ENCODE results near the gene TBC1D22A. TPM values are rescaled to one million over a fixed set of nuclear protein-coding genes. Genes with fewer than 3 reads are reported as not detected.

The TBC1D22A gene
- total RNA-seq, 2 donors from 2014 or later: 52.4 to 108 TPM

DNA sequence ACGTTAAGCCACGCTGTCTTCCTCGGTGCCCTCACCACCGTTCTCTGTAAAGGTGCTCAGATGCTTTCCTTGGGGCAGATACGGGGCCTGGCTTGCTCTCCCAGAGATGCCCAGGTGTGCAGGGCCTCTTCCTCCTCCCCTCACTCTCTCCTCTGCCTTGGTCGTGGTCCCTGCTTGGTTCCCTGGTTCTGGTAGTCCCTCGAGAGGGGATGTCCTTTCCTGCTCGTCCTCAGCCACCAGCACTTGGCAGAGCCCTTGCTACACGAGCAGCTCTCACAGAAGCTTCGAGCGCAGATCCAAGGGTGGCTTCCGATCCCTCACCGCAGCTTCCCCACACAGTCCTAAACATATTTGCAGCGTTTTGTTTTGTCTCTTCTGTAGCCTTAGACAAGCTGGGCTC is 298.8 kb downstream of the TBC1D22A start:
- no peaks in the 10 kb centered on the region for H3K27me3 Mint-ChIP-seq
- H3K4me3 Mint-ChIP-seq: no peak overlapping the region
- peaks cover 15% of the 10 kb centered on the region for H3K4me1 Mint-ChIP-seq
- ATAC-seq (replicated peaks): no peak
- no peaks in the 10 kb centered on the region for H3K9me3 Mint-ChIP-seq
- H3K36me3 Mint-ChIP-seq (ENCODE audit: low read depth): peaks cover 84% of the 10 kb centered on the region
- H3K27ac Mint-ChIP-seq: no peak overlapping the region

DNA sequence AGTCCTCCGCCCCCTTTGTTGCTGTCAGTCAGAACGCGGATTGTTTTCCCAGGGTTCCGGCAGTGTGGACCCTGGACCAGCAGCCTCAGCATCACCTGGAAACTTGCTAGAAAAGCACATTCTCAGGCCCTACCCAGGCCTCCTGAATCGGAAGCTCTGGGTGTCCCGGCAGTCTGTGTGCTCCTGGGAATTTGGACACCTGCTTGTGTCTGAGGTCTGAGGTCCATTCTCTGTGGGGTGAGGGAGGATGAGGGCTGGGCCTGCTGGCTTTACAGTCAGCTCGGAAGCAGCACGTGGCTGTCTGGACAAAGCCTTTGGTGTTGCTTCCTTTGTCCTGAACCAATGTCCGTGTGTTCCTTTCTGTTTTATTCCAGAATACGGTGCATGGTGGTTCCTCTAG is 299.7 kb downstream of the TBC1D22A start:
- no peak for ATAC-seq (replicated peaks)
- Mint-ChIP-seq H3K36me3 (ENCODE audit: low read depth) (peaks cover 79% of the 10 kb centered on the region), H3K9me3 (no peaks in the 10 kb centered on the region)

DNA sequence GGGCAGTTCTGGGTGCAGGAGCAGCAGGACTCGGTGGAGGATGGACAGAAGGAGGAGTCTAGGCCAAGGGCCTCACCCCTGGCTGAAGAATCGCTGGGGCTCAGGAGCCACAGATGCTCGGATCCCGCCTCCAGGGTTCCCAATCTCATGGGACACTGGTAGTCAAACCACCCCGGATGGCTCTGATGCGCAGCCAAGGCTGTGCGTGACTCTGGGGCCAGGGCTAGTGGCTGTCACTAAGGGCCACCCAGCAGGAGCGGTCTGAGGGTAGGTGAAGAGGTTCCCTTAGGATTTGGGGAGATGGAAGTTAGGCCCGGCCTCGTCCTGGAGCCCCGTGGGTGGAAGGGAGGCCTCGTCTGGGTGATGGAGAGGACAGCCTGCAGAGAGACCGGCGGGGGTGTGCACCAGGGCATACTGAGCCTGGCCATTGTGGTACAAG is 300.6 kb downstream of the TBC1D22A start:
- ATAC-seq (replicated peaks): no peak
- no peaks in the 10 kb centered on the region for H3K9me3 Mint-ChIP-seq
- no peak overlapping the region for H3K4me3 Mint-ChIP-seq
- H3K27me3 Mint-ChIP-seq: no peaks in the 10 kb centered on the region
- H3K36me3 Mint-ChIP-seq (ENCODE audit: low read depth): peaks cover 71% of the 10 kb centered on the region
- H3K4me1 Mint-ChIP-seq: peaks cover 15% of the 10 kb centered on the region
- H3K27ac Mint-ChIP-seq: no peak overlapping the region

More for the DNA sequence above, 299.7 kb downstream of the TBC1D22A start:
- peaks cover 15% of the 10 kb centered on the region for H3K4me1 Mint-ChIP-seq
- no peak overlapping the region for H3K4me3 Mint-ChIP-seq
- H3K27me3 Mint-ChIP-seq: no peaks in the 10 kb centered on the region
- no peak overlapping the region for H3K27ac Mint-ChIP-seq

DNA sequence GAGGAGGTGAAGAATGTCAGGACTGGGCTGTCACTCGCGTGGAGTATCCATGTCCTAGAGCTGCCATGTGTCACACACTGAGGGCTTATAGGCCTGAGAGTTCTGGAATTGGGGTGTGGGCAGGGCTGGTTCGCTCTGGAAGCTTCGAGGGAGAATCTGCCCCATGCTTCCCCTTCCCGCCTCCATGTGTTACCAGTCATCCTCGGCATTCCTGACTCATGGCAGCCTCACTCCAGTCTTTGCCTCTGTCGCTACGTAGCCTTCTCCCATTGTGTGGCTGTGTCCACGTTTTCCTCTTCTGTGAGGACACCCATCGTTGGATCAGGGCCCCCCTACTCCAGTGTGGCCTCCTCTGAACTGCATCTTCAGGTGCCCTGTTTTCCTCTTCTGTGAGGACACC is 301.2 kb downstream of the TBC1D22A start:
- Mint-ChIP-seq H3K9me3 (no peaks in the 10 kb centered on the region), H3K36me3 (ENCODE audit: low read depth) (peaks cover 66% of the 10 kb centered on the region), H3K27ac (no peak overlapping the region), H3K4me3 (no peak overlapping the region), H3K27me3 (no peaks in the 10 kb centered on the region), H3K4me1 (peaks cover 12% of the 10 kb centered on the region)
- no peak for ATAC-seq (replicated peaks)

DNA sequence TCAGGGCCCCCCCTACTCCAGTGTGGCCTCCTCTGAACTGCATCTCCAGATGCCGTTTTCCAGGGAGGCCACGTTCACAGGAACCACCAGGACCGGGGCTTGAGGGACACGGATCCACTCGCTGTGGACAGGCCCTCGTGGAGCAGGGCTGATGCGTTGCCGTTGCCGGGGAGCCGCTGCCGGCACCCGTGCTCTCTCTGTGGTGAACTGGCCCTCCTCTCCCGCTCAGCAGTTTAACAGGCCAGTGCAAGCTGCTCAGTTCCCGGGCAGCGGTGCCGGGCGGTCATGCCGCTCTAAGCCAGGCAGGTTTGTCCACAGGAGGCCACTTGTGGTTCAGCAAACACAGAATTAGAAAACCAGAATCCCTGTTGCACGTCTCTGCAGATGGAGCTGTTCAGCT is 301.6 kb downstream of the TBC1D22A start:
- Mint-ChIP-seq H3K27me3 (no peaks in the 10 kb centered on the region), H3K4me3 (no peak overlapping the region), H3K27ac (no peak overlapping the region), H3K4me1 (peaks cover 14% of the 10 kb centered on the region), H3K9me3 (no peaks in the 10 kb centered on the region), H3K36me3 (ENCODE audit: low read depth) (peaks cover 62% of the 10 kb centered on the region)
- ATAC-seq (replicated peaks): no peak

DNA sequence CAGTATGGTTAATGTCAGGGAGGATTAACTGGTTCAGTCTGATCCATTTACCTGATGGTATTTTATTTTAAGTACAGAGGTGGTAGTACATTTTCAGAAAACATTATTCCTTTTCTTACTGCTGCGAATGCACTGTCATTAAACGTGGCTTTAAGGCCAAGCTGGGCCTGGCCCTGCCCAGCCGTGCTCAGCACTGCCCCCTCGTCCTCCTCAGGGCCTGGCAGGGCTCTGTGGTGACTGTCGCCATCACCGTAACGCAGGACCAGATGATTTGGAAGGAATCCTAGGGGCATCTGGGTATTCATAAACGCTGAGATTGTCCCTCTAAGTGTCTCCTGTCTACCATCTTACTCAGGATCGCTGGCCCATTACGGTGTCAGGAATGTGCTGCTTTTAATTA is 302.0 kb downstream of the TBC1D22A start:
- Mint-ChIP-seq H3K36me3 (ENCODE audit: low read depth) (peaks cover 58% of the 10 kb centered on the region), H3K4me1 (peaks cover 14% of the 10 kb centered on the region), H3K4me3 (no peak overlapping the region), H3K27me3 (no peaks in the 10 kb centered on the region), H3K27ac (no peak overlapping the region), H3K9me3 (no peaks in the 10 kb centered on the region)
- no peak for ATAC-seq (replicated peaks)

DNA sequence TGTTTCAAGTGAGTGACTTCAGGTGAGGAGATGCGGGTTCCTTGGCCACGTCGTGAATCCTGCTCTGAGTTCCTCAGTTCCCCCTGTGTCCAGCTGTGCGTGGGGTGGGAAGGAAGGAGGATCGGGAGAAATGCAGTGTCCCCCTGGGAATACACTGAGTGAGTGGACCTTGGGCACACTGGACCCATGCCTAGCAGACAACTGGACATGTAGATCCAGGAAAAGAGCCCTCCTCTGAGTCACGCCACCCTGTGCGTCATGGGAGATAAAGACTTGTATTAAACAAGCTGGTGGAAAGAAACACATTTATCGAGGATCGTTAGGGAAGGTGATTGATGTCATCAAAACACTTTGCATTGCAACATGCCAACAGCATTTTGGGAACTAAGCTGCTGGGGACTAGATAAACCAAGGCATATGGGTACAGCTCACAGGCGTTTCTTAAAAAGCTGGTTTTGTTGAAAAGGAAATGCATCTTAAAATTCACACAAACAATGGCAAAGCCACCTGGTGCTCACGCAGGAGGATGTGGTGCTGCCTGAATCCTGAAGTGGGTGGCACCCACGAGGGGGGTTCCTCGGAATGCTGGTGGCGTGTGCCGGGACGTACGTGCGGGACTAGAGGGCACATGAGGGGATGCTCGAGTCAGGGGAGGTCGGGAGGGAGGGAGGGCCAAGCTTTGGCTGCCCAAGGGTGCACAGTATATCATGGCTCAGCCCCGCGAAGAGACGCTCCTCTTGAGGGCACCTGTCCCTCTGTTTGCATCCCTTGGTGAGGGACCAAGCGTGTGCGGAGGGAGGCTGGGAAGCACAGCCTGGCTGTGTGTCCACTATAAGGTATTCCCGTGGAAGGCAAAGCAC is 303.5 kb downstream of the TBC1D22A start:
- Mint-ChIP-seq H3K9me3 (no peaks in the 10 kb centered on the region), H3K27me3 (no peaks in the 10 kb centered on the region), H3K36me3 (ENCODE audit: low read depth) (peaks cover 43% of the 10 kb centered on the region), H3K27ac (no peak overlapping the region), H3K4me3 (no peak overlapping the region), H3K4me1 (peaks cover 14% of the 10 kb centered on the region)
- ATAC-seq (replicated peaks): no peak

DNA sequence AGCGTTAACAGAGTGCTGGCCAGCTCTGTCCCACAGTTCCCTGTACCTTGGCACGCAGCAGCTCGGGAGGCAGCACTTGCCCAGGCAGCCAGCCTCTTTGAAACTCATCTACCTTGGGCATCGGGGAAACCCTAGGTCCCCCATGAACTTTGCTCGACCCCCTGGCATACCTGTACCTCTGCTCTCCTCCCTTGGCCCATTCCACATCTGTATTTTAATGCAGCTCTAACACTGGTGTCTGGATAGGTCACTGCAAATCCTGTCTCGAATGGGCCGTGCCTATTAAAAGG is 304.1 kb downstream of the TBC1D22A start:
- no peak overlapping the region for H3K27ac Mint-ChIP-seq
- H3K4me3 Mint-ChIP-seq: no peak overlapping the region
- H3K36me3 Mint-ChIP-seq (ENCODE audit: low read depth): peaks cover 37% of the 10 kb centered on the region
- H3K4me1 Mint-ChIP-seq: peaks cover 14% of the 10 kb centered on the region
- H3K27me3 Mint-ChIP-seq: no peaks in the 10 kb centered on the region
- no peak for ATAC-seq (replicated peaks)
- no peaks in the 10 kb centered on the region for H3K9me3 Mint-ChIP-seq

DNA sequence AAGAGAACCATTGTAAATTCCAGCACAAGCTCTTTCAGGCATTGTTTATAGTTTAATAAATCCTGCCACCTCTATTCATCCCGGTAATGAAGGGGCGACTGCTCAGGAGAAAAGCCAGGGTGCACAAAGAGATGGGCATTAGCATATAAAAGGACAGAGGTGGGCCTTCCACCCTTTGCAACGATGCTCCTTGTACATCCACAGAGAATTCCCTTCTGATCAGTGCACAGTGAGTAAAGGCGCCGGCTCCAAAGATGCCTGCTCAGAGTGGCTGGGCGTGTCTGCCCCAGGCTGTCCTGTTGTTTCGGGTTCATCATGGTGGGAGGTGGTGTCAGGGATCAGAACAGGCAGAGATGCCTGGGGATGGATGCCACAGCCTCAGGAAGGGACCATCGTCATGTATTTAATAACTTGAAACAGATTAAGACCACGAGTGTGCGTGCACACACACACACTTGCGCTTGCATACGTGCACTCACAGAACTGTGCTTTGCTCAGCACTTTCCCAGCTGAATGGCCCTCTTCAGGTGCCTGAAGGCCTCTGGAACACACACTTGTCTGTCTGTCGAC is 305.0 kb downstream of the TBC1D22A start:
- no peak for ATAC-seq (replicated peaks)

DNA sequence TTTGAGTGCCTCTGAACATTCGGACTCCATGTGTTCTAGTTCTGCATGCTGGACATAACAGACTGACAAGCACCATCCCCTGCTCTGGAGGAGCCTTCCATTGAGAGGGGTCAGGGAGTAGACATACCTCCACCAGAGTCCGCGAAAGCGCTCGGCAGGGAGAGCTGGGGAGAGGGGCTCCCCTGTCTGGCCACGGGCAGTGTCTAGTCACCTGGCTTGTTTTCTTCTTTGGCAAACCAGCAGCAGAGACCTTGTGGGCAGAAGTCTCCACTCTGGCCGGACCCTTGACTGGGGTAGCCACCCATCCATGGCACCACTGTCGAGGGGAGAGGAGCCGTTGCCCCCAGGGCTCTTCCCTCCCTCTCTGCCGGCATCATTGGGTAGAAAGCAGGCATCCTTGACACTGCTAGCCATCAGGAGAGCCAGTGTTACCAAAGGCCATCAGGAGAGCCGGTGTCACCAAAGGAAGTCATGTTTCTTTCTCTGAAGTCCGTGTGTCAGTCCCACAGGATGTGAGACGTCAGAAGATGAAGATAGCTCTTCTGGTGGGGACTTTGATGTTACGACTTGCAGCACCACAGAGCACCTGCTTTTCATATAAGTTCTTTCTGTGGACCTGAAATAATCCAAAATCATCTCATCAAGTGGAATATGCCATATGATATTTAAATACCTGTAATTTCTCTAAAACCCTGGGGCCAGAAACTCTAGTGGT is 305.6 kb downstream of the TBC1D22A start:
- H3K27ac Mint-ChIP-seq: no peak overlapping the region

More for the DNA sequence above, 305.0 kb downstream of the TBC1D22A start:
- peaks cover 29% of the 10 kb centered on the region for H3K36me3 Mint-ChIP-seq (ENCODE audit: low read depth)
- H3K4me1 Mint-ChIP-seq: peaks cover 14% of the 10 kb centered on the region
- no peak overlapping the region for H3K4me3 Mint-ChIP-seq
- no peaks in the 10 kb centered on the region for H3K9me3 Mint-ChIP-seq
- no peaks in the 10 kb centered on the region for H3K27me3 Mint-ChIP-seq
- no peak overlapping the region for H3K27ac Mint-ChIP-seq

DNA sequence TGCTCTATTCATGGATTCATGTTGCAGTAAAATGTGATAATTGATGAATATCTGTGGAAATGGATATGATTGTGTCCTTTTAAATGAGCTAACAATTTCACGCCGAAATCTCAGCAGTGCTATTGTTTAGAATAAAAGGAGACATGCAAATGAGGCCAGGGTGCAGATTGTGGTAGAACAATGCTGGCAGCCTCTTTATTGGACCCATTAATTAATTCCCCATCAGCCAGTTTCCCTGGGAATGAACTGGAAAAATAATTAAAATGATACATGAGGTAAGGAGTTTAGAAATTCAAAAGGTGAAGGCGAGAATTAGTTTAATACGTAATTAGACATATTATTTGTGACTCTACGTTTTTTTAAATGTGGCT is 306.2 kb downstream of the TBC1D22A start:
- Mint-ChIP-seq H3K9me3 (peaks cover 6% of the 10 kb centered on the region), H3K27ac (no peak overlapping the region), H3K4me1 (peaks cover 14% of the 10 kb centered on the region), H3K27me3 (no peaks in the 10 kb centered on the region), H3K4me3 (no peak overlapping the region), H3K36me3 (ENCODE audit: low read depth) (peaks cover 29% of the 10 kb centered on the region)
- ATAC-seq (replicated peaks): no peak

More for the DNA sequence above, 305.6 kb downstream of the TBC1D22A start:
- Mint-ChIP-seq H3K27me3 (no peaks in the 10 kb centered on the region), H3K36me3 (ENCODE audit: low read depth) (peaks cover 29% of the 10 kb centered on the region), H3K4me1 (peaks cover 14% of the 10 kb centered on the region), H3K9me3 (peaks cover 6% of the 10 kb centered on the region), H3K4me3 (no peak overlapping the region)
- no peak for ATAC-seq (replicated peaks)

DNA sequence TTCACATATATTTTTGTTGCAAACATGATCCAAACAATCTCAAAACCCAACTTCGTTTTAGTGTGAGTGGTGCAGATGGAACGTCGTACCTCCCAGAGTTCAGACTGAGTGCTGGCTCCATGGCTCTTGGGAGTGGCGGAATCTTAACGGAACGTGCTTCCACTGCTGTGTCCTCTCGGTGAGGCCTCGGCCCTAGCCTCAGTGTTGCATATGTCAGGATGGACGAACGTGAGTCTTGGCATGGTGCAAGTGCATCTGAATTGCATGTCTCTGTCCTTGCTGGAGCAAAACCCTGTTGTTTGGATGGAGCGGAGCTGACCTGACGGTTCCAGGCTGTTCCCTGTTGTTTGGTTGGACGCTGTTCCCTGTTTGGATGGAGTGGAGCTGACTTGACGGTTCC is 306.8 kb downstream of the TBC1D22A start:
- no peak overlapping the region for H3K27ac Mint-ChIP-seq
- H3K4me3 Mint-ChIP-seq: no peak overlapping the region
- H3K27me3 Mint-ChIP-seq: no peaks in the 10 kb centered on the region
- no peak for ATAC-seq (replicated peaks)
- peaks cover 29% of the 10 kb centered on the region for H3K36me3 Mint-ChIP-seq (ENCODE audit: low read depth)
- H3K9me3 Mint-ChIP-seq: peaks cover 6% of the 10 kb centered on the region
- H3K4me1 Mint-ChIP-seq: peaks cover 14% of the 10 kb centered on the region

DNA sequence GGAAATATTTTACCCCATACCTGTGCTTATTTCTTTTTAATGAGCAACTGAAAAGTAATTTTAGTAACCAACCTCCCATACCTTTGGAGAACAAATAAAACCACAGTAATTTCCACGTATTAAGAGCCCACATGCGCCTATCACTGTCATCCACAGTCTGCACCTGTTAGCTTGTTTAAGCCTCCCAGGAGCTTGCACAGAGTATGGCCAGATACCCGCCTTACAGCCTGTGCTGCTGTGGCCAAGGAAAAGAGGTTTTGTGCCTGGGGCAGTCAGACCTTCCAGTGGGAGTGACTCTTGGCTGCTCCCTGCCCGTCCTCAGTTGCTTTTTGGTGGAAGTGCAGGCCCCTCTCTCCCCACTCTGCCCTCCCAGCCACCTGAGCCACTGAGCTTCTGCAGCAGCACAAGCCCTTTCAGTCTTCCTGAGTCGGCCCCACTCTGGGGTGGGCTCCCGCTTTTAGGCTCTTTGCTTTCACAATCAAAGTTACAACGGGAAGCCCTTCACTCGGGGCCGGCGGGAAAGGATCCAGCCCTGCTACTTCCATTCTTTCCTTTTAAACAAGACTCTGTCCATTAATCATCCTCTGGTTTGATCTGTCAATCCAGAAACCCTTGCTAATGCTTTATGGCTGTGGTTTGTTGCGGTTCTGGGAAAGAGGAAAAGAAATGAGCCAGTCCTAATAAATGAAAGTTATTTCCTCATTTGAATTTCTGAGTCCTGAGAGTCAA is 308.8 kb downstream of the TBC1D22A start:
- peaks cover 4% of the 10 kb centered on the region for H3K4me1 Mint-ChIP-seq
- H3K9me3 Mint-ChIP-seq: peaks cover 9% of the 10 kb centered on the region
- H3K4me3 Mint-ChIP-seq: no peak overlapping the region
- no peak overlapping the region for H3K27ac Mint-ChIP-seq
- H3K36me3 Mint-ChIP-seq (ENCODE audit: low read depth): peaks cover 35% of the 10 kb centered on the region
- no peaks in the 10 kb centered on the region for H3K27me3 Mint-ChIP-seq
- no peak for ATAC-seq (replicated peaks)

DNA sequence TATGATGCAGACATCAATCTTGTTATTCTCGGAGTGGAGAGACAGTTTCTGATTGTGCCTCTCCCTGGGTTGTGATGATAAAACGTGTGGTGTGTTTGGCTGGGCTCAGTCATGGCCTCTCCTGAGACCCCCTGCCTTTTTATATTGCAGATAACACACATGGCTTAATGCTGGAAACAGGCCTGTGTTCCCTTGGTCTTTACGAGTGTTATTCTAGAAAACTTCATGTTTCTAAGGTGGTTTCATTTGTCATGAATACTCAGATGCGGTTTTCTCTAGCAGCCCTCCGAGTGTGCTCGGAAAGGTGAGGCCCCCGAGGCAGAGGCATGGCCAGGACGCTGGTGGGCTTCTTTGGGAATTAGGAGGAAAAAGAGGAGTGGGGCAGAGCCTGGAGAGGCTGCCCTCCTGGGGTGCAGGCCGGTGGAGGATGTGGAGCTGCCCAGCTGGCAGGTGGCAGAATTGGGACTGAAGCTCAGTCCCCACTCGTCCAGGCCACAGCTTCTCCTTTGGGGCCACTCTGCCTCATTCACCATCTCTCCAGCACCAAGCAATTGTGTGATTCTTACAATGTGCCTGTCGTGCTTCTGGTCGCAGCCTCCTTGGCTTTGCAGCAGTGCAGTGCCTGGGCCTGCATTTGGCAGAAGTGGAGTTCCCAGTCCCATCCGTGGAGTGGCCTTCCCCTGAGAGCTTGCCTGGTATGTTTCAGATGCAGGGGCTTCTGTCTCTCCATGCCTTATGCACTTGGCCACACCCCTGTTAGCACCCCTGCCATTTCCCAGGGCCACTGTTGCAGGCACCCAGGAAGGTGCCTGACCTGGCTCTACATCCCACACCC is 309.6 kb downstream of the TBC1D22A start:
- Mint-ChIP-seq H3K9me3 (peaks cover 9% of the 10 kb centered on the region), H3K27ac (no peak overlapping the region), H3K4me1 (peaks cover 4% of the 10 kb centered on the region), H3K4me3 (no peak overlapping the region), H3K36me3 (ENCODE audit: low read depth) (peaks cover 35% of the 10 kb centered on the region), H3K27me3 (no peaks in the 10 kb centered on the region)
- ATAC-seq (replicated peaks): no peak
